Amniotic stem cell (primary cell): ENCODE results near the gene C3orf22.
"Not testable (repeated sequence)": the region's sequence is repeated elsewhere in the genome, so short reads cannot be mapped to it uniquely, and the experiment has no call there.

Source experiments
- DNase-seq: peaks from one replicate; lab custom pipeline; 2025; lab: John Stamatoyannopoulos, UW

The C3orf22 gene

GRCh38 chr3:126558336-126559071 is at the start of gene C3orf22:
C3orf22 (minus strand) TSS chr3:126558932; CDS start chr3:126553390, 5,542 bp downstream.
- DNase-seq = no peak

- no peak for DNase-seq
Measured at GRCh38 chr3:126607214-126607908, 48.6 kb upstream of the C3orf22 start.

GRCh38 chr3:126606001-126606400 is 47.3 kb upstream of the C3orf22 start:
- DNase-seq = no peak

- DNase-seq = no peak
Measured at GRCh38 chr3:126604691-126605090, 46.0 kb upstream of the C3orf22 start.

GRCh38 chr3:126599101-126599500 is 40.4 kb upstream of the C3orf22 start:
- no peak for DNase-seq

GRCh38 chr3:126595479-126595878 is 36.7 kb upstream of the C3orf22 start:
- DNase-seq = not testable (repeated sequence)

- DNase-seq = not testable (repeated sequence)
Measured at GRCh38 chr3:126591515-126591914, 32.8 kb upstream of the C3orf22 start.

GRCh38 chr3:126582311-126582710 is 23.6 kb upstream of the C3orf22 start:
- DNase-seq = no peak

- no peak for DNase-seq
Measured at GRCh38 chr3:126581569-126581968, 22.8 kb upstream of the C3orf22 start.

- no peak for DNase-seq
Measured at GRCh38 chr3:126580746-126581145, 22.0 kb upstream of the C3orf22 start.

- no peak for DNase-seq
Measured at GRCh38 chr3:126578702-126579101, 20.0 kb upstream of the C3orf22 start.

- no peak for DNase-seq
Measured at GRCh38 chr3:126577261-126577660, 18.5 kb upstream of the C3orf22 start.

GRCh38 chr3:126573492-126574117 is 14.9 kb upstream of the C3orf22 start:
- no peak for DNase-seq

GRCh38 chr3:126571078-126571477 is 12.3 kb upstream of the C3orf22 start:
- no peak for DNase-seq

- DNase-seq = no peak
Measured at GRCh38 chr3:126570103-126570541, 11.4 kb upstream of the C3orf22 start.

- DNase-seq = no peak
Measured at GRCh38 chr3:126569390-126569975, 10.8 kb upstream of the C3orf22 start.

GRCh38 chr3:126568776-126569342 is 10.1 kb upstream of the C3orf22 start:
- no peak for DNase-seq

- no peak for DNase-seq
Measured at GRCh38 chr3:126567696-126568438, 9.1 kb upstream of the C3orf22 start.

- no peak for DNase-seq
Measured at GRCh38 chr3:126562737-126563276, 4.1 kb upstream of the C3orf22 start.

- DNase-seq = no peak
Measured at GRCh38 chr3:126557761-126558160, 971 bp downstream of the C3orf22 start.

GRCh38 chr3:126557415-126557745 is 1.4 kb downstream of the C3orf22 start:
- no peak for DNase-seq
